Psoas muscle (tissue), 8 donors: ENCODE measurements around the gene SLC27A1. TPM values are rescaled to one million over a fixed set of nuclear protein-coding genes. Genes with fewer than 3 reads are reported as not detected.
A peak's percentile ranks its signal among the peaks of the same experiment; 100 is the strongest.

Source experiments
- ATAC-seq, 4 donors: fragments of 200-7000 bp; cut with Tn5 transposase; one replicate each; pipeline ENCODE4 v1.9.1; 2020; ENCODE audit warnings: moderate library complexity in 3 of 4, mild to moderate bottlenecking in 2 of 4
- DNase-seq, 2 donors: peaks; one replicate each; pipeline ENCODE4 v3.0.0-alpha.2; 2020
- H3K27ac ChIP-seq: fragments of 200-600 bp; one replicate; pipeline ENCODE4 v1.8.0; 2022
- H3K27me3 ChIP-seq, 3 donors: fragments of 200-600 bp in 1 of 3; one replicate each; pipeline versions ENCODE4 v1.6.1 to v1.8.0; 2013 to 2022; ENCODE audit warnings: low read length in 2 of 3, mild to moderate bottlenecking in 2 of 3, moderate library complexity in 1 of 3; ENCODE audit not compliant: insufficient read depth in 3 of 3
- H3K36me3 ChIP-seq, 2 donors: fragments of 200-600 bp in 1 of 2; one replicate each; pipeline versions ENCODE4 v1.6.1 to v1.8.0; 2013 to 2022; ENCODE audit warnings: low read depth in 1 of 2, mild to moderate bottlenecking in 1 of 2, moderate library complexity in 1 of 2; ENCODE audit not compliant: insufficient read depth in 1 of 2
- H3K4me1 ChIP-seq: fragments of 200-600 bp; one replicate; pipeline ENCODE4 v1.8.0; 2022
- H3K4me3 ChIP-seq: fragments of 200-600 bp; one replicate; pipeline ENCODE4 v1.8.0; 2022; ENCODE audit warnings: mild to moderate bottlenecking
- H3K9me3 ChIP-seq: fragments of 200-600 bp; one replicate; pipeline ENCODE4 v1.8.0; 2022
- WGBS, 3 donors: extraction: QIAGEN DNeasy Blood & Tissue Kit; methylation state at CpG; one replicate each; pipeline versions ENCODE4 v1.1.6 to v1.1.7; 2013; 5-methylcytosine and 5-hydroxymethylcytosine counted together
- intact Hi-C, 2 donors: fragments of 100-400 bp; cut with DNase I; formaldehyde crosslinking; loops; one replicate each; pipeline versions ENCODE4 v1.11.0 to v1.14.2; 2022
- polyA plus RNA-seq, 3 donors: library from polyadenylated mRNA; stranded (reverse); fragments of 200-250 nt; gene quantifications; one replicate each; pipeline ENCODE4 v1.2.3, GENCODE V29; 2013
- total RNA-seq, 4 donors: library from RNA; stranded (reverse); fragmentation: NEBNext Ultra II Directional in 2 of 4; extraction: Animal tissue kit (Norgen Biotek cat#: 25700) in 2 of 4; gene quantifications; one replicate each; pipeline versions ENCODE4 v1.2.1 to v1.2.4, GENCODE V29; 2021 to 2023
- TF ChIP-seq, protein P1 (sequence below): fragments of 200-600 bp; IDR thresholded peaks from one replicate; pipeline ENCODE4 v1.8.0; 2022; ENCODE audit warnings: antibody characterized with exemption
- donor health status: healthy with polysubstance abuse.
- donor health status: DM: no; HTN: no; CAD: no; lungs with moderate emphysema.
- donor health status: Bipolar disorder and iron deficiency.
- donor health status: healthy.
- donor health status: DM: yes; HTN: yes; CAD: no.
- donor health status: DM: no; HTN: no; CAD: no.
- donor health status: DM: no; HTN: no; CAD: no.
- donor health status: DM: yes; HTN: yes; CAD: no.

The SLC27A1 gene
- total and polyA plus RNA-seq, 7 donors: 11.8 to 40.1 (median 25.5) TPM

DNA sequence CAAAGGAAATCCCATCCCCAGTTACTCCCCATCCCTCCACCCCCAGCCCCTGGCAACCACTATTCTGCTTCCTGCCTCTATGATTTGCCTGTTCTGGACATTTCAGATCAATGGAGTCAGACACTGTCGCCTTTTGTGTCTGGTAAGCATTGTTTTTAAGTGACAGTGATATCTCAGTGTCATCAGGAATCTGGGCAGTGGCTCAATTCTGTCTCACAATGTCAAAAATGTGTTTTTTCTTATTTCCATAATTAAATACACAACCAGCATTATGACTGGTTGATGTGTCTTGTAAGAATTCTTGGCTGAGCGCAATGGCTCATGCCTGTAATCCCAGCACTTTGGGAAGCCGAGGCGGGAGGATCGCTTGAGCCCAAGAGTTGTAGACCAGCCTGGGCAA, 21.0 kb downstream of the SLC27A1 start:
- intact Hi-C loops: no loop called here
- ATAC-seq (no peak), DNase-seq (no peak)
- peaks cover 0 to 35% of the 10 kb centered on the region in 2 donors for H3K36me3 ChIP-seq
- 79 to 87% (median 83%) methylated on average over 5 of the region's 5 CpGs for WGBS, 3 donors
- H3K27me3 ChIP-seq: no peaks in the 10 kb centered on the region
- no peaks in the 10 kb centered on the region for H3K9me3 ChIP-seq
- H3K4me3 ChIP-seq: no peak overlapping the region
- H3K4me1 ChIP-seq: no peaks in the 10 kb centered on the region
- no peak overlapping the region for H3K27ac ChIP-seq
- TF ChIP-seq, protein P1, sequence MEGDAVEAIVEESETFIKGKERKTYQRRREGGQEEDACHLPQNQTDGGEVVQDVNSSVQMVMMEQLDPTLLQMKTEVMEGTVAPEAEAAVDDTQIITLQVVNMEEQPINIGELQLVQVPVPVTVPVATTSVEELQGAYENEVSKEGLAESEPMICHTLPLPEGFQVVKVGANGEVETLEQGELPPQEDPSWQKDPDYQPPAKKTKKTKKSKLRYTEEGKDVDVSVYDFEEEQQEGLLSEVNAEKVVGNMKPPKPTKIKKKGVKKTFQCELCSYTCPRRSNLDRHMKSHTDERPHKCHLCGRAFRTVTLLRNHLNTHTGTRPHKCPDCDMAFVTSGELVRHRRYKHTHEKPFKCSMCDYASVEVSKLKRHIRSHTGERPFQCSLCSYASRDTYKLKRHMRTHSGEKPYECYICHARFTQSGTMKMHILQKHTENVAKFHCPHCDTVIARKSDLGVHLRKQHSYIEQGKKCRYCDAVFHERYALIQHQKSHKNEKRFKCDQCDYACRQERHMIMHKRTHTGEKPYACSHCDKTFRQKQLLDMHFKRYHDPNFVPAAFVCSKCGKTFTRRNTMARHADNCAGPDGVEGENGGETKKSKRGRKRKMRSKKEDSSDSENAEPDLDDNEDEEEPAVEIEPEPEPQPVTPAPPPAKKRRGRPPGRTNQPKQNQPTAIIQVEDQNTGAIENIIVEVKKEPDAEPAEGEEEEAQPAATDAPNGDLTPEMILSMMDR: no peak

GRCh38 chr19:17495639-17496296, 25.4 kb downstream of the SLC27A1 start:
- Histone ChIP-seq H3K27ac (no peak overlapping the region), H3K36me3 (peaks cover 0 to 27% of the 10 kb centered on the region in 2 donors), H3K27me3 (no peaks in the 10 kb centered on the region), H3K4me1 (peaks cover 15% of the 10 kb centered on the region), H3K9me3 (no peaks in the 10 kb centered on the region), H3K4me3 (no peak overlapping the region)
- no peak for DNase-seq
- ATAC-seq: no peak
- whole genome bisulfite sequencing, 3 donors: 36 to 52% (median 44%) methylated on average over 9 of the region's 9 CpGs
- TF ChIP-seq, protein P1: no peak
- intact Hi-C loops: no loop called here

- H3K9me3 ChIP-seq: no peaks in the 10 kb centered on the region
- intact Hi-C loops: no loop called here
- ATAC-seq: peak; percentile 73 to 90 (median 89)
Measured at GRCh38 chr19:17496337-17496997, 26.1 kb downstream of the SLC27A1 start.

GRCh38 chr19:17497149-17497798, 26.9 kb downstream of the SLC27A1 start:
- intact Hi-C loops: no loop called here
- 75 to 82% (median 77%) methylated on average over 41 of the region's 41 CpGs for WGBS, 3 donors
- H3K4me3 ChIP-seq: no peak overlapping the region
- ATAC-seq (no peak), DNase-seq (no peak)
- TF ChIP-seq, protein P1: no peak
- peak overlapping the region; percentile 72 for H3K27ac ChIP-seq
- H3K9me3 ChIP-seq: no peaks in the 10 kb centered on the region
- H3K36me3 ChIP-seq: peaks cover 0 to 31% of the 10 kb centered on the region in 2 donors
- H3K27me3 ChIP-seq: no peaks in the 10 kb centered on the region
- peaks cover 15% of the 10 kb centered on the region for H3K4me1 ChIP-seq

More at GRCh38 chr19:17496337-17496997, 26.1 kb downstream of the SLC27A1 start:
- peak overlapping the region; percentile 42 for H3K27ac ChIP-seq
- peak; percentile 77 to 90 for DNase-seq
- WGBS, 3 donors: 39 to 52% (median 40%) methylated on average over 14 of the region's 14 CpGs
- H3K4me3 ChIP-seq: no peak overlapping the region
- H3K36me3 ChIP-seq: peaks cover 0 to 34% of the 10 kb centered on the region in 2 donors
- TF ChIP-seq, protein P1: peak; percentile 80
- no peaks in the 10 kb centered on the region for H3K27me3 ChIP-seq
- H3K4me1 ChIP-seq: peaks cover 15% of the 10 kb centered on the region
